ENCODE measurements around the gene NF2.

Gene NF2

GRCh38 chr22:29603358-29604075 is at the start of gene NF2:
Gene NF2 (plus strand): TSS chr22:29603633. CDS start chr22:29603999, 366 bp downstream.
- H2AFZ ChIP-seq (ENCODE audit: low read depth): peak within 1 kb of the TSS; percentile 97
- H3K4me1 ChIP-seq (ENCODE audit: low read depth, poor library complexity, severe bottlenecking): peaks cover 11% of the 10 kb centered on the region
- peak within 1 kb of the TSS; percentile 93 for H3K4me2 ChIP-seq
- H3K4me3 ChIP-seq (IDR thresholded peaks at IDR 0.05; ENCODE audit: insufficient read depth, low read depth, low read length): no peak within 1 kb of the TSS
- no peaks in the 10 kb centered on the region for H3K27me3 ChIP-seq (ENCODE audit: insufficient read depth, low read depth)
- peak within 1 kb of the TSS; percentile 98 for H3K9ac ChIP-seq
- H3K79me2 ChIP-seq (ENCODE audit: insufficient read depth, low read depth): peaks cover 30% of the 10 kb centered on the region
- H3K27ac ChIP-seq: peak within 1 kb of the TSS; percentile 86
- no peaks in the 10 kb centered on the region for H4K20me1 ChIP-seq (ENCODE audit: insufficient read depth)
- H3K36me3 ChIP-seq (ENCODE audit: insufficient read depth): no peaks in the 10 kb centered on the region
- no peak for TF ChIP-seq CTCF (conservative IDR thresholded peaks at IDR 0.05; ENCODE audit: low read depth, low read length)

GRCh38 chr22:29555065-29555644 is 48.3 kb upstream of the NF2 start:
- TF ChIP-seq CTCF (conservative IDR thresholded peaks at IDR 0.05; ENCODE audit: low read depth, low read length): no peak
- Histone ChIP-seq H3K27me3 (ENCODE audit: insufficient read depth, low read depth) (no peaks in the 10 kb centered on the region), H3K79me2 (ENCODE audit: insufficient read depth, low read depth) (peaks cover 4% of the 10 kb centered on the region; the same call in 1 of the 2 replicates), H3K36me3 (ENCODE audit: insufficient read depth) (no peaks in the 10 kb centered on the region), H3K27ac (no peak overlapping the region), H3K4me1 (ENCODE audit: low read depth, poor library complexity, severe bottlenecking) (peaks cover 8% of the 10 kb centered on the region), H4K20me1 (ENCODE audit: insufficient read depth) (no peaks in the 10 kb centered on the region), H3K4me3 (IDR thresholded peaks at IDR 0.05; ENCODE audit: insufficient read depth, low read depth, low read length) (no peak overlapping the region), H3K4me2 (no peak overlapping the region), H3K9ac (no peak overlapping the region), H2AFZ (ENCODE audit: low read depth) (no peak overlapping the region)

- Histone ChIP-seq H3K36me3 (ENCODE audit: insufficient read depth) (no peaks in the 10 kb centered on the region), H3K27me3 (ENCODE audit: insufficient read depth, low read depth) (no peaks in the 10 kb centered on the region), H3K27ac (no peak overlapping the region), H3K79me2 (ENCODE audit: insufficient read depth, low read depth) (no peaks in the 10 kb centered on the region), H3K4me1 (ENCODE audit: low read depth, poor library complexity, severe bottlenecking) (peaks cover 8% of the 10 kb centered on the region), H3K4me2 (no peak overlapping the region), H3K4me3 (IDR thresholded peaks at IDR 0.05; ENCODE audit: insufficient read depth, low read depth, low read length) (no peak overlapping the region), H3K9ac (no peak overlapping the region), H2AFZ (ENCODE audit: low read depth) (no peak overlapping the region), H4K20me1 (ENCODE audit: insufficient read depth) (no peaks in the 10 kb centered on the region)
- TF ChIP-seq CTCF (conservative IDR thresholded peaks at IDR 0.05; ENCODE audit: low read depth, low read length): no peak
Measured at GRCh38 chr22:29559030-29559429, 44.4 kb upstream of the NF2 start.

- Histone ChIP-seq H2AFZ (ENCODE audit: low read depth) (no peak overlapping the region), H4K20me1 (ENCODE audit: insufficient read depth) (no peaks in the 10 kb centered on the region), H3K27ac (no peak overlapping the region), H3K4me1 (ENCODE audit: low read depth, poor library complexity, severe bottlenecking) (no peaks in the 10 kb centered on the region), H3K9ac (no peak overlapping the region), H3K36me3 (ENCODE audit: insufficient read depth) (no peaks in the 10 kb centered on the region), H3K4me3 (IDR thresholded peaks at IDR 0.05; ENCODE audit: insufficient read depth, low read depth, low read length) (no peak overlapping the region), H3K79me2 (ENCODE audit: insufficient read depth, low read depth) (no peaks in the 10 kb centered on the region), H3K27me3 (ENCODE audit: insufficient read depth, low read depth) (no peaks in the 10 kb centered on the region), H3K4me2 (no peak overlapping the region)
- no peak for TF ChIP-seq CTCF (conservative IDR thresholded peaks at IDR 0.05; ENCODE audit: low read depth, low read length)
Measured at GRCh38 chr22:29559853-29560252, 43.6 kb upstream of the NF2 start.

Data from KMS-11 (cell line).